Kidney (tissue), 14 donors: Measurements from ENCODE around the gene SLC22A15. TPM values are rescaled to one million over a fixed set of nuclear protein-coding genes. Genes with fewer than 3 reads are reported as not detected.

Experiments
- DNase-seq, 5 donors: peaks; one replicate each; pipeline ENCODE4 v3.0.0-alpha.2; 2013 to 2020
- FAIRE-seq: peaks from 2 replicates; lab custom pipeline; 2012; peaks lifted over from hg19 to GRCh38; lab: Jason Lieb, UNC
- H3K27ac ChIP-seq, 2 donors: one replicate each; pipeline ENCODE4 v1.7.0; 2013; ENCODE audit warnings: low read depth in 2 of 2, low read length in 2 of 2, inconsistent platforms in 1 of 2
- H3K27me3 ChIP-seq: one replicate; pipeline ENCODE4 v1.7.1; 2013; ENCODE audit warnings: low read length, inconsistent platforms; ENCODE audit not compliant: control insufficient read depth, insufficient read depth
- H3K36me3 ChIP-seq, 3 donors: one replicate each; pipeline versions ENCODE4 v1.7.0 to v1.7.1; 2013; ENCODE audit warnings: low read length in 3 of 3, control low read depth in 1 of 3, inconsistent platforms in 1 of 3; ENCODE audit not compliant: insufficient read depth in 3 of 3, control insufficient read depth in 2 of 3
- H3K4me1 ChIP-seq, 3 donors: one replicate each; pipeline versions ENCODE4 v1.7.0 to v1.7.1; 2013; ENCODE audit warnings: low read length in 3 of 3, inconsistent platforms in 1 of 3, low read depth in 1 of 3; ENCODE audit not compliant: control insufficient read depth in 2 of 3, insufficient read depth in 2 of 3
- H3K4me3 ChIP-seq, 3 donors: one replicate each; pipeline versions ENCODE4 v1.7.0 to v1.8.1; 2013; ENCODE audit warnings: low read length in 3 of 3, control low read depth in 1 of 3, inconsistent platforms in 1 of 3
- H3K9ac ChIP-seq, 3 donors: one replicate each; pipeline versions ENCODE4 v1.7.0 to v1.7.1; 2013; ENCODE audit warnings: low read length in 3 of 3, control low read depth in 1 of 3, inconsistent platforms in 1 of 3
- H3K9me3 ChIP-seq, 3 donors: one replicate each; pipeline versions ENCODE4 v1.7.0 to v1.7.1; 2013; ENCODE audit warnings: low read length in 3 of 3, control low read depth in 1 of 3, inconsistent platforms in 1 of 3; ENCODE audit not compliant: control insufficient read depth in 2 of 3, insufficient read depth in 1 of 3
- CTCF ChIP-seq: IDR thresholded peaks from 3 replicates; pipeline ENCODE4 v1.5.1; 2012; ENCODE audit warnings: mild to moderate bottlenecking, moderate library complexity, borderline replicate concordance; ENCODE audit not compliant: insufficient read depth; ENCODE audit errors: extremely low read depth
- intact Hi-C: fragments of 100-400 bp; cut with DNase I; formaldehyde crosslinking; loops from one replicate; pipeline ENCODE4 v1.11.1; 2022
- polyA plus RNA-seq: library from polyadenylated mRNA; stranded (reverse); fragments of 350-450 nt; fragmentation: Illumina TruSeq; extraction: RNeasy Lipid Tissue Mini Kit (QIAGEN cat#74804); gene quantifications from one replicate; pipeline ENCODE4 v1.2.3, GENCODE V29; 2014; ENCODE audit warnings: low read depth, low replicate concordance; ENCODE audit not compliant: insufficient read depth
- total RNA-seq: library from RNA; stranded (reverse); fragmentation: NEBNext Ultra II Directional; extraction: Animal tissue kit (Norgen Biotek cat#: 25700); gene quantifications from one replicate; pipeline ENCODE4 v1.2.1, GENCODE V29; 2021
- donor health status: control.
- donor health status: control.
- donor health status: control.
- donor health status: control.
- donor health status: control.
- donor health status: DM: yes; HTN: yes; CAD: no.
- donor health status: Normal renal cell carcinoma (clear cell type).

The SLC22A15 gene
- total and polyA plus RNA-seq, 2 donors from 2014 or later, result 3.5 to 9.8 TPM

DNA sequence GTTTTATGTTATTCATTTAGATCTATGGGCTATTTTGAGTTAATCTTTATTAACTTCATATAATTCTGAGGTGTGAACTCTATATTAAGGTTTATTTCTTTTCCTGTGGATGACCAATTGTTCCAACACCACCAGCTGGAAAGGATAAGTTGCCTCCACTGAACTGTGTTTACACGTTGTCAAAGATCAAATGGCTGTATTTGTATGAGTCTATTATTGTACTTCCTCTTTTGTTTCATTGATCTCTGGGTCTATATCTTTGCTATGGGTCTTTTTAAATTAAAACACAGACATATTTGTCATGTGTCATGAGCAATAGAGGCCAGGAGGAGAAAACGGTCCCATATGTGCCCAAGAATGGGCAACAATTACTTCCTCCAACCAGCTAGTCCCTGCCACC is 129.7 kb downstream of the SLC22A15 start:
- FAIRE-seq (no peak), DNase-seq (no peak)
- intact Hi-C loops, result no loop called here
- Histone ChIP-seq H3K9me3 (no peaks in the 10 kb centered on the region), H3K36me3 (no peaks in the 10 kb centered on the region), H3K27me3 (no peaks in the 10 kb centered on the region), H3K9ac (no peak overlapping the region), H3K4me1 (peaks cover 0 to 2% (median 1%) of the 10 kb centered on the region in 3 donors), H3K4me3 (no peak overlapping the region), H3K27ac (no peak overlapping the region)
- no peak for TF ChIP-seq CTCF

GRCh38 chr1:116106646-116107045 is 130.3 kb downstream of the SLC22A15 start:
- no peak for FAIRE-seq
- Histone ChIP-seq H3K9ac (no peak overlapping the region), H3K4me1 (peaks cover under 1 to 6% (median 3%) of the 10 kb centered on the region in 3 donors), H3K27ac (no peak overlapping the region), H3K9me3 (no peaks in the 10 kb centered on the region), H3K27me3 (no peaks in the 10 kb centered on the region), H3K4me3 (no peak overlapping the region), H3K36me3 (no peaks in the 10 kb centered on the region)
- DNase-seq, result no peak
- intact Hi-C loops, result no loop called here
- no peak for TF ChIP-seq CTCF

- no peak for FAIRE-seq
Observed at GRCh38 chr1:116107371-116107770, 131.1 kb downstream of the SLC22A15 start.

More at GRCh38 chr1:116107371-116107770, 131.1 kb downstream of the SLC22A15 start:
- no peak for DNase-seq
- intact Hi-C loops, result no loop called here
- no peak overlapping the region for H3K9ac ChIP-seq
- no peaks in the 10 kb centered on the region for H3K9me3 ChIP-seq
- no peak for TF ChIP-seq CTCF
- H3K4me1 ChIP-seq, result peaks cover 3 to 7% (median 6%) of the 10 kb centered on the region in 3 donors
- H3K36me3 ChIP-seq, result no peaks in the 10 kb centered on the region
- H3K27ac ChIP-seq, result no peak overlapping the region
- H3K27me3 ChIP-seq, result no peaks in the 10 kb centered on the region
- H3K4me3 ChIP-seq, result no peak overlapping the region
